ENCODE data around the gene CST6.

GRCh38 chr11:66050581-66051231 is 38.9 kb downstream of the CST6 start:
- TF ChIP-seq, protein P1, sequence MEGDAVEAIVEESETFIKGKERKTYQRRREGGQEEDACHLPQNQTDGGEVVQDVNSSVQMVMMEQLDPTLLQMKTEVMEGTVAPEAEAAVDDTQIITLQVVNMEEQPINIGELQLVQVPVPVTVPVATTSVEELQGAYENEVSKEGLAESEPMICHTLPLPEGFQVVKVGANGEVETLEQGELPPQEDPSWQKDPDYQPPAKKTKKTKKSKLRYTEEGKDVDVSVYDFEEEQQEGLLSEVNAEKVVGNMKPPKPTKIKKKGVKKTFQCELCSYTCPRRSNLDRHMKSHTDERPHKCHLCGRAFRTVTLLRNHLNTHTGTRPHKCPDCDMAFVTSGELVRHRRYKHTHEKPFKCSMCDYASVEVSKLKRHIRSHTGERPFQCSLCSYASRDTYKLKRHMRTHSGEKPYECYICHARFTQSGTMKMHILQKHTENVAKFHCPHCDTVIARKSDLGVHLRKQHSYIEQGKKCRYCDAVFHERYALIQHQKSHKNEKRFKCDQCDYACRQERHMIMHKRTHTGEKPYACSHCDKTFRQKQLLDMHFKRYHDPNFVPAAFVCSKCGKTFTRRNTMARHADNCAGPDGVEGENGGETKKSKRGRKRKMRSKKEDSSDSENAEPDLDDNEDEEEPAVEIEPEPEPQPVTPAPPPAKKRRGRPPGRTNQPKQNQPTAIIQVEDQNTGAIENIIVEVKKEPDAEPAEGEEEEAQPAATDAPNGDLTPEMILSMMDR (IDR thresholded peaks at IDR 0.05; ENCODE audit: low read length) = no peak
- TF ChIP-seq EZH2 (IDR thresholded peaks at IDR 0.05; ENCODE audit: borderline replicate concordance, low read length) = no peak

All from OCI-LY1 (cell line).